ENCODE data around the gene RHOH.

GRCh38 chr4:40269133-40269532 is 72.3 kb downstream of the RHOH start:
- no peak for TF ChIP-seq CTCF (IDR thresholded peaks at IDR 0.05)
- no peak for TF ChIP-seq POLR2AphosphoS5 (IDR thresholded peaks at IDR 0.05)
- no peak for TF ChIP-seq POLR2A (IDR thresholded peaks at IDR 0.05; ENCODE audit: low read depth)

Measured in esophagus muscularis mucosa (tissue), 3 donors.